AG09319 (cell line): ENCODE data around the gene EIF4G3.
"Not testable (repeated sequence)": the region's sequence is repeated elsewhere in the genome, so short reads cannot be mapped to it uniquely, and the experiment has no call there.

Experiments used
- DNase-seq: peaks from one replicate; pipeline ENCODE4 v3.0.0-alpha.2; 2010; ENCODE audit warnings: low read depth; ENCODE audit errors: extremely low read depth
- TF ChIP-seq, protein P1 (sequence below): IDR thresholded peaks from 2 replicates; pipeline ENCODE4 v1.5.1; 2011; ENCODE audit warnings: low read depth, mild to moderate bottlenecking, inconsistent platforms, low read length, moderate library complexity

Gene EIF4G3

DNA sequence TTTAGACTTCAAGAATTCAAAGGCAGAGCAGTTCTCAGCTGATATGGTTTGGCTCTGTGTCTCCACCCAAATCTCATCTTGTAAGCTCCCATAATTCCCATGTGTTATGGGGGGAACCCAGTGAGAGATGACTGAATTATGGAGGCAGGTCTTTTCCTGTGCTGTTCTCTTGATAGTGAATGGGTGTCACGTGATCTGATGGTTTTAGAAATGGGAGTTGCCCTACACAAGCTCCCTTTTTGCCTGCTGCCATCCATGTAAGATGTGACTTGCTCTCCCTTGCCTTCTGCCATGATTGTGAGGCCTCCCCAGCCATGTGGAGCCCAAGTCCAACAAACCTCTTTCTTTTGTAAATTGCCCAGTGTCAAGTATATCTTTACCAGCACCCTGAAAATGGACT, 146.5 kb downstream of the EIF4G3 start:
- TF ChIP-seq, protein P1, sequence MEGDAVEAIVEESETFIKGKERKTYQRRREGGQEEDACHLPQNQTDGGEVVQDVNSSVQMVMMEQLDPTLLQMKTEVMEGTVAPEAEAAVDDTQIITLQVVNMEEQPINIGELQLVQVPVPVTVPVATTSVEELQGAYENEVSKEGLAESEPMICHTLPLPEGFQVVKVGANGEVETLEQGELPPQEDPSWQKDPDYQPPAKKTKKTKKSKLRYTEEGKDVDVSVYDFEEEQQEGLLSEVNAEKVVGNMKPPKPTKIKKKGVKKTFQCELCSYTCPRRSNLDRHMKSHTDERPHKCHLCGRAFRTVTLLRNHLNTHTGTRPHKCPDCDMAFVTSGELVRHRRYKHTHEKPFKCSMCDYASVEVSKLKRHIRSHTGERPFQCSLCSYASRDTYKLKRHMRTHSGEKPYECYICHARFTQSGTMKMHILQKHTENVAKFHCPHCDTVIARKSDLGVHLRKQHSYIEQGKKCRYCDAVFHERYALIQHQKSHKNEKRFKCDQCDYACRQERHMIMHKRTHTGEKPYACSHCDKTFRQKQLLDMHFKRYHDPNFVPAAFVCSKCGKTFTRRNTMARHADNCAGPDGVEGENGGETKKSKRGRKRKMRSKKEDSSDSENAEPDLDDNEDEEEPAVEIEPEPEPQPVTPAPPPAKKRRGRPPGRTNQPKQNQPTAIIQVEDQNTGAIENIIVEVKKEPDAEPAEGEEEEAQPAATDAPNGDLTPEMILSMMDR = no peak

DNA sequence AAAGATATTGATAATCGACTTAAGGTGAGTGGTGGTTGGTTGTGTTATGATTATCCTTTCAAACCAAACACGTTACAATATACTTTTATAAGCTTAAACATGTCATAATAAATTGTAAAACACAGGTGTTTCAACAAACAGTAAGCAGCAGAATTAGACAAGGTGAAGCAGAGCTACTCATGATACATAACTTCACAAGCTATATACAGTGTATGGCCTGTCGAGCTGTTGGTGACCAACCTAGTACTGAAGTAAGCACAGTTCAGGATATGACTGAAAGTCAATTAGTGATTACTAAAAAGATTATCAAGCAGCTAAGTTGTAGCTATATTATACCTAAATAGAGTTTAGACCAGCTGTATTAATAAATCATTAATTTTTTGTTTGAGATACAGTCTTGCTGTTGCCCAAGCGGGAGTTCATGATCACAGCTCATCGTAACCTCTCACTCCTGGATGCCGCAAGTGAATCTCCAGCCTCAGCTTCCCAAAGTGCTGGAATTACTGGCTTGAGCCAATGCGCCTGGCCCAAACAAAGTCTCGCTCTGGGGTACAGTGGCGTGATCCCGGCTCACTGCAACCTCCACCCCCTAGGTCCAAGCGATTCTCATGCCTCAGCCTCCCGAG, 148.1 kb downstream of the EIF4G3 start:
- TF ChIP-seq, protein P1 = no peak
- DNase-seq = no peak

More for the DNA sequence above, 146.5 kb downstream of the EIF4G3 start:
- DNase-seq = no peak

DNA sequence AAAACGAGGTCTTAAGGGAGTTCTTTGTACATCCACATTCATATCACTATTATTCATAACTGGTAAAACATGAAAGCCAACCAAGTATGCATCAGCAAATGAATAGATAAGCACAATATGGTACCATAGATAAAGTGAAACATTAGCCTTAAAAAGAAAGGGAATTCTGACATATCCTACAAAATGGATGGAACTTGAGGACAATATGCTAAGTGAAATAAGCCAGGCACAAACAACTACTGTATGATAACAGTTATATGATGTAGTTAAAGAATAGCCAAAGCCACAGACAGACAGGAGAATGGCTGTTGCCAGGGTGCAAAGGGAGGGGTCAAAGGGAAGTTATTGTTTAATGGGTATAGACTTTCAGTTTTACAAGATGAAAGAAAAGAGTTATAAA, 148.9 kb downstream of the EIF4G3 start:
- no peak for DNase-seq
- TF ChIP-seq, protein P1 = no peak

DNA sequence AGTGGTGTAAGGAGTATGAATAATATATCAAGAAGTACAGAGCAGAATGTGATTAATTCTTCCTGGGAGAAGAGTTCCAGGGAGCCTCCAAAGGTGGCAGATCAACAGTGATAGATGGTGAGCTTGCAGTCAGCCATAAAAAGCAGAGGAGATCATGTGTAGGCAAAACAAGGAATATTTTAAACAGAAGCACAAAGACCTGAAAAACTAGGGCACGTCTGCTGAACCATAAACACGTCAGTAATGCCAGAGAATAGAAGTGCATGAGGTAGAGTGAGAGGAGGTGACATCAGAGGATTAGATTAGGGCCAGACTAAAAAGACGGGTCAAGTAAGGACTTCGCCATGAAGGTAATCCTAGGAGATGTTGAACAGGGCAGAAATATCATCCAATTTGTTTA, 151.8 kb downstream of the EIF4G3 start:
- no peak for DNase-seq
- TF ChIP-seq, protein P1 = no peak

DNA sequence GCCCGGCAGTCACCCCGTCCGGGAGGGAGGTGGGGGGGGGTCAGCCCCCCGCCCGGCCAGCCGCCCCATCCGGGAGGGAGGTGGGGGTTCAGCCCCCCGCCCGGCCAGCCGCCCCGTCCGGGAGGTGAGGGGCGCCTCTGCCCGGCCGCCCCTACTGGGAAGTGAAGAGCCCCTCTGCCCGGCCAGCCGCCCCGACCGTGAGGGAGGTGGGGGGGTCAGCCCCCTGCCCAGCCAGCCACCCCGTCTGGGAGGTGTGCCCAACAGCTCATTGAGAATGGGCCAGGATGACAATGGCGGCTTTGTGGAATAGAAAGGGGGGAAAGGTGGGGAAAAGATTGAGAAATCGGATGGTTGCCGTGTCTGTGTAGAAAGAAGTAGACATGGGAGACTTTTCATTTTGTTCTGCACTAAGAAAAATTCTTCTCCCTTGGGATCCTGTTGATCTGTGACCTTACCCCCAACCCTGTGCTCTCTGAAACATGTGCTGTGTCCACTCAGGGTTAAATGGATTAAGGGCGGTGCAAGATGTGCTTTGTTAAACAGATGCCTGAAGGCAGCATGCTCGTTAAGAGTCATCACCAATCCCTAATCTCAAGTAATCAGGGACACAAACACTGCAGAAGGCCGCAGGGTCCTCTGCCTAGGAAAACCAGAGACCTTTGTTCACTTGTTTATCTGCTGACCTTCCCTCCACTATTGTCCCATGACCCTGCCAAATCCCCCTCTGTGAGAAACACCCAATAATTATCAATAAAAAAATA, 152.4 kb downstream of the EIF4G3 start:
- DNase-seq = not testable (repeated sequence)

DNA sequence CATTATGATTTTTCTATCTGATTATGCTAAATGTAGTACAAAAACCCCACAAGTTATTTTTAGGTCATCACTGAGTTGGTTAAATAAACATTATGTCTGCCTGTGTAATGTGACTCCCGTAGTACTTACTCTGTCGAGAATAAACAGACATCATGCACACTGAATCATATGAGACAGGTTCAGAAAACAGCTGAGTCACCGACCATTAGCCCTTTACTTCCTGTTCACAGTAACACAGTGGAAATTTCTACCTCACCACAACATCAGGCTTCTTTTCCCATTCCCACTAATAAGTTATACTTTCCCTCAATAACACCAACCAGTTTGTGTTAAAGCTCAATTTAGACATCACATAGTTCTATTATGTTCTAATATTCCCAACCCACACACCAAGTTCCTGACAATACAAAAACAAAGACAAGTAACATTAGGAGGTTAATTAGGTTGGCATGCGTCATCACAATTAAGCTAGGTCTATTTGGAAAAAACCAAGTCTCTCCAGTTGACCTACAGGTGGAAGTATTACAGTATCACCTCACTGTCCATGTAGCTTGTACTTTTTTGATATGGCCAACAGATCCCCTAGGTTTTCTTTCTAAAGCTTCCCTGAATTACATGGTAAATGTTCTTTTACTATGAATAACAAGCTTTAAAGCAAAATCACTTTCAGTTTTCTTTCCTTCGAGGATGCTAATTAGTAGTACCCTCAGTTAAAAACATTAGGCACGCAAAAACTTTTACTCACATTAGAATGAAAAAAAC, 154.2 kb downstream of the EIF4G3 start:
- TF ChIP-seq, protein P1 = no peak
- peak; percentile 89 for DNase-seq

DNA sequence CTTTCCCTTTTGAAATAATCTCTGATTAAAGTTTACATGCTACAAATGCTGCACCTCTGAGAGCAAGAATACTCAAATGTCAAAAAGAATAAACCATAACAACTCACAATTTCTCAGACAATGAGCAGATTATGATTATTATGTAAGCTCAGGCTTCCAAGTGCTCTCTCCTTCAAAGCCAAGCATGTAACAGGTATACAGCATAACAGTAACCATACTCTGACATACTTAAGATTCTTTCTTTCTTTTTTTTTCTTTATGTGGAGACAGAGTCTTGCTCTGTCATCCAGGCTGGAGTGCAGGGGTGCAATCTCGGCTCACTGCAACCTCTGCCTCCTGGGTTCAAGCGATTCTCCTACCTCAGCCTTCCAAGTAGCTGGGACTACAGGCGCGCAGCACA, 155.4 kb downstream of the EIF4G3 start:
- TF ChIP-seq, protein P1 = no peak
- DNase-seq = no peak
